Esophagus (tissue), 2 donors: Measurements from ENCODE around the gene OPRPN. TPM values are rescaled to one million over a fixed set of nuclear protein-coding genes. Genes with fewer than 3 reads are reported as not detected.

Experiments
- H3K27ac ChIP-seq, 2 donors: one replicate each; pipeline ENCODE4 v1.5.1; 2013; ENCODE audit warnings: low read depth in 2 of 2, mild to moderate bottlenecking in 2 of 2, inconsistent platforms in 1 of 2, low read length in 1 of 2, moderate library complexity in 1 of 2
- H3K27me3 ChIP-seq, 2 donors: one replicate each; pipeline ENCODE4 v1.6.1; 2013; ENCODE audit warnings: low read length in 2 of 2, control low read depth in 1 of 2, mild to moderate bottlenecking in 1 of 2; ENCODE audit not compliant: insufficient read depth in 2 of 2, control insufficient read depth in 1 of 2
- H3K36me3 ChIP-seq, 2 donors: one replicate each; pipeline ENCODE4 v1.6.1; 2013; ENCODE audit warnings: low read length in 1 of 2; ENCODE audit not compliant: control insufficient read depth in 2 of 2, insufficient read depth in 2 of 2
- H3K4me1 ChIP-seq, 2 donors: one replicate each; pipeline ENCODE4 v1.6.1; 2013; ENCODE audit warnings: low read length in 1 of 2; ENCODE audit not compliant: control insufficient read depth in 2 of 2, insufficient read depth in 2 of 2
- H3K4me3 ChIP-seq, 2 donors: one replicate each; pipeline ENCODE4 v1.5.1; 2013; ENCODE audit warnings: low read length in 2 of 2, mild to moderate bottlenecking in 2 of 2, low read depth in 1 of 2, moderate library complexity in 1 of 2
- H3K9me3 ChIP-seq, 2 donors: one replicate each; pipeline ENCODE4 v1.6.1; 2013; ENCODE audit warnings: mild to moderate bottlenecking in 2 of 2, low read depth in 1 of 2, low read length in 1 of 2, moderate library complexity in 1 of 2; ENCODE audit not compliant: control insufficient read depth in 2 of 2, insufficient read depth in 1 of 2
- WGBS, 2 donors: extraction: QIAGEN DNeasy Blood & Tissue Kit; methylation state at CpG; one replicate each; pipeline ENCODE4 v1.1.7; 2013; 5-methylcytosine and 5-hydroxymethylcytosine counted together
- polyA plus RNA-seq, 2 donors: library from polyadenylated mRNA; stranded (reverse); fragments of 200-250 nt; gene quantifications; one replicate each; pipeline ENCODE4 v1.2.3, GENCODE V29; 2013
- donor health status: healthy with polysubstance abuse.
- donor health status: Bipolar disorder and iron deficiency.

Gene OPRPN, protein sequence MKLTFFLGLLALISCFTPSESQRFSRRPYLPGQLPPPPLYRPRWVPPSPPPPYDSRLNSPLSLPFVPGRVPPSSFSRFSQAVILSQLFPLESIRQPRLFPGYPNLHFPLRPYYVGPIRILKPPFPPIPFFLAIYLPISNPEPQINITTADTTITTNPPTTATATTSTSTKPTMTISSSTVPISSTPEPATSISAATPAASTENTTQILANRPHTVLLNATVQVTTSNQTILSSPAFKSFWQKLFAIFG
- not detected for polyA plus RNA-seq

DNA sequence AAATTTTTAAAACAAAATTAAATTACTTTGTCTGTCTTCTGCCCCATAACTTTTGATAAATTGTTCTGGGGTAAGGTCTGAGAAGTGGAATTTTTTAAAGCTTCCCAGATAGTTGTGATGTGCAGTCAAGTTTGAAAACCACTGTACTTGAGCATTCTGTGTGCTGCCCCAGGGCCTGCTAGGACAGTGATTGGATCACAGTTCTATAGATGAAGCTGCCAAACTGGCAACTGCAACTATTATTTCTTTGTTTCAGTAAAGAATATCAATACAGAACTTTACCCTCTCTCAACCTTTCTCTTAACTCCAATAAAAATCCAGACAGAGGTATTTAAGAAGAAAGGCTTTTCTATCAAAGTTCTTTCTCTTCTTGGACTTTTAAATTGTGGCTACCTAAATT, at the start of gene OPRPN:
Gene OPRPN (plus strand): TSS at position 361 of the 400 bp plus-strand sequence. CDS start 1,346 bp downstream, outside the sequence.
- Histone ChIP-seq H3K36me3 (no peaks in the 10 kb centered on the region), H3K4me3 (no peak within 1 kb of the TSS), H3K27me3 (no peaks in the 10 kb centered on the region), H3K4me1 (no peaks in the 10 kb centered on the region), H3K9me3 (no peaks in the 10 kb centered on the region), H3K27ac (no peak within 1 kb of the TSS)

- no peaks in the 10 kb centered on the region for H3K9me3 ChIP-seq
- no peaks in the 10 kb centered on the region for H3K27me3 ChIP-seq
- no peaks in the 10 kb centered on the region for H3K36me3 ChIP-seq
- H3K4me1 ChIP-seq: no peaks in the 10 kb centered on the region
- H3K4me3 ChIP-seq: no peak overlapping the region
- 52 to 65% methylated on average over 1 of the region's 1 CpG for WGBS, 2 donors
- H3K27ac ChIP-seq: no peak overlapping the region
These were observed 41.6 kb upstream of the OPRPN start for GRCh38 chr4:70356185-70356584.

DNA sequence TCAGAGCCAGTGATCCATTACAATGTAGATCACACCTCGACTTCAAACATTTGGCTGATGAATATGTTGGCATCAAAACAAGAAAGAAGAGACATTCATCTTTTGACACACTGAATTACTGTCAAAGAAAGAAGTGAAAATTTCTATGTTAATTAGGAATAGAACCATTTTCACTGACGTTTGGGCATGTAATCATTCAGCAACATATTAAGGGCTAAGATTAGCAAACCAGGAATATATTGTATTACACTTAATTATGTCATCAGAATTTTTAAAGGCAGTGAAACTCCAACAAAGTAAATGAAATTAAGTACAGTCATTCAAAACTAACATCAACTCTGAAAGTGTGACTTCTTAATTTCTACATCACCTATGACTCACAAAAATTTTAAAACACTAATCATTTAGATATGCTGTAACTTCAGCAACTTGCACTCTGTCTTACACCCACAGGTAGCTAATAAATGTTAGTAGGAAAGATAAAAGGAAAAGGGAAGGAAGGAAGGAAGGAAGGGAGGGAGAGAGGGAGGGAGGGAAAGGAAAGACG, 38.6 kb upstream of the OPRPN start:
- Histone ChIP-seq H3K9me3 (no peaks in the 10 kb centered on the region), H3K4me1 (no peaks in the 10 kb centered on the region), H3K36me3 (no peaks in the 10 kb centered on the region), H3K4me3 (no peak overlapping the region), H3K27ac (no peak overlapping the region), H3K27me3 (no peaks in the 10 kb centered on the region)
- WGBS, 2 donors: 27 to 54% methylated on average over 3 of the region's 3 CpGs

DNA sequence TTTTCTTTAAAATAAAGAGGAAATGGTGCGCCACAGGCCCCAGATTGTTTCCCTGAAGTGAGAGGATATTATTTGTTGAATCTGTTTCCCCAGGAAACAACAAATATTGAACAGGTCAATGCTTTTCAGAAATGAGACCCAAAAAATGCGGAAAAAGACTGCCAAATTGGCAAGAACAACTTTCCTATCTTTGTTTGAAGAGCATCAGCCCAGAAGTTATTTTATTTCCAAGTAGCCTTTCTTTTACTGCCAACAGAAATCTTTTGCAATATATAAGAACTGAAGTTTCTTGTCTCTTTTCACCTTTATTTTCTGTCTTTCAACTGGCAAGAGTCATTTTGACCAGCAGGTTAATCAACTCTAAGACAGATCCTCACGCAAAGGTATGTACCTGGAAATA, 37.3 kb upstream of the OPRPN start, which contains the start of gene SMR3A:
Gene SMR3A (plus strand): TSS at position 301 of the 400 bp plus-strand sequence. CDS start 1,356 bp downstream, outside the sequence.
- Histone ChIP-seq H3K27ac (no peak within 1 kb of the TSS), H3K27me3 (no peaks in the 10 kb centered on the region), H3K4me3 (no peak within 1 kb of the TSS), H3K9me3 (no peaks in the 10 kb centered on the region), H3K4me1 (no peaks in the 10 kb centered on the region), H3K36me3 (no peaks in the 10 kb centered on the region)
- 64 to 85% methylated on average over 3 of the region's 3 CpGs for WGBS, 2 donors

- Histone ChIP-seq H3K27ac (no peak overlapping the region), H3K36me3 (no peaks in the 10 kb centered on the region), H3K27me3 (no peaks in the 10 kb centered on the region), H3K4me1 (no peaks in the 10 kb centered on the region), H3K4me3 (no peak overlapping the region), H3K9me3 (no peaks in the 10 kb centered on the region)
- WGBS, 2 donors: 91 to 93% methylated on average over 5 of the region's 5 CpGs
These were observed 33.7 kb upstream of the OPRPN start for GRCh38 chr4:70364002-70364401.

- no peaks in the 10 kb centered on the region for H3K4me1 ChIP-seq
- no peaks in the 10 kb centered on the region for H3K27me3 ChIP-seq
- no peaks in the 10 kb centered on the region for H3K9me3 ChIP-seq
- WGBS, 2 donors: 21 to 23% methylated on average over 2 of the region's 2 CpGs
- no peak overlapping the region for H3K4me3 ChIP-seq
- H3K27ac ChIP-seq: no peak overlapping the region
- no peaks in the 10 kb centered on the region for H3K36me3 ChIP-seq
These were observed 32.3 kb upstream of the OPRPN start for GRCh38 chr4:70365479-70365878.

GRCh38 chr4:70367813-70368212, 29.9 kb upstream of the OPRPN start:
- Histone ChIP-seq H3K9me3 (no peaks in the 10 kb centered on the region), H3K27me3 (no peaks in the 10 kb centered on the region), H3K36me3 (no peaks in the 10 kb centered on the region), H3K4me1 (no peaks in the 10 kb centered on the region), H3K27ac (no peak overlapping the region), H3K4me3 (no peak overlapping the region)
- WGBS, 2 donors: 92 to 96% methylated on average over 1 of the region's 1 CpG

DNA sequence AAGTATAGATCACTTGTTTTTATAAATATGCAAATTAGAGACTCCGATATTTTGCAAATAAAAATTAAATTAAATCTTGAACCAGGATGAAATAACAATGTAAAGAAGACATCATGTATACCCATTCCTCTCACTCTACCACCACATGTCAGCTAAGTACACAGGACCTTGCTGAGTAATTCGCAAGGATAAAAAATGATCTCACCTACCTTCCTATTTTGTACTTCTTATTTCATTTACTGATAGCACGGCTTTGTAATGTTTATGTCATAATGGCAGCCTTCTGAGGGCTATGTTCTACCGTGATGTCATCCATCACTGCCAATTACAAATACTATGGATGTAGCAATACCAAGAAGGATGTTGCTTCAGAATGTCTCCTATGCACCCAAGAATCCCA, 25.8 kb upstream of the OPRPN start:
- Histone ChIP-seq H3K4me1 (no peaks in the 10 kb centered on the region), H3K36me3 (no peaks in the 10 kb centered on the region), H3K27me3 (no peaks in the 10 kb centered on the region), H3K9me3 (no peaks in the 10 kb centered on the region), H3K27ac (no peak overlapping the region), H3K4me3 (no peak overlapping the region)
- 80 to 85% methylated on average over 4 of the region's 4 CpGs for WGBS, 2 donors

DNA sequence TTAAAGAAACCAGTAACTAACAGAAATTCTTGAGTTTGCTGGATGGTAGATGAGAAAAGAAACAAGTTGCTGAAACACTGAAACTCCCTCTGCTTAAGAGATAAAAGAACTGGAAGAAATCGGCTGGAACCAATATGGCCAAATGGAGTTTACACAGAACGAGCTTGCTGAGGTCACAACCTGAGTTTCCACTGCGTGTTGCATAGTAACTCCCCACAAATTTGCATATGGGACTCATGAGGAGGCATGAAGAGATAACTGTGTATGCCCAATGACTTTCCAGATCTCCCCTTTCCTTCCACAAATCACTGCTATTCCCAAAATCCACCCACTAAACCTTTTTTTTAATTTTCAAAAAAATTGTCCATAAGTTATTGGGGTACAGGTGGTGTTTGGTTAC, 25.0 kb upstream of the OPRPN start:
- H3K27ac ChIP-seq: no peak overlapping the region
- no peaks in the 10 kb centered on the region for H3K9me3 ChIP-seq
- WGBS, 2 donors: 84 to 86% methylated on average over 3 of the region's 3 CpGs
- H3K27me3 ChIP-seq: no peaks in the 10 kb centered on the region
- H3K4me1 ChIP-seq: no peaks in the 10 kb centered on the region
- H3K4me3 ChIP-seq: no peak overlapping the region
- no peaks in the 10 kb centered on the region for H3K36me3 ChIP-seq

GRCh38 chr4:70380578-70380977, 17.2 kb upstream of the OPRPN start:
- no peaks in the 10 kb centered on the region for H3K27me3 ChIP-seq
- no peaks in the 10 kb centered on the region for H3K36me3 ChIP-seq
- WGBS, 2 donors: 42 to 57% methylated on average over 3 of the region's 3 CpGs
- H3K27ac ChIP-seq: no peak overlapping the region
- H3K9me3 ChIP-seq: no peaks in the 10 kb centered on the region
- no peak overlapping the region for H3K4me3 ChIP-seq
- H3K4me1 ChIP-seq: no peaks in the 10 kb centered on the region
